ENCODE results near the gene DIP2B.

The DIP2B gene

GRCh38 chr12:50772877-50773276, 268.1 kb downstream of the DIP2B start:
- DNase-seq (ENCODE audit: low read depth): no peak
- TF ChIP-seq MAX (IDR thresholded peaks at IDR 0.05; ENCODE audit: low read depth, low read length): no peak
- TF ChIP-seq CTCF (IDR thresholded peaks at IDR 0.05; ENCODE audit: low read depth, low read length): no peak
- no peak for TF ChIP-seq POLR2A (IDR thresholded peaks at IDR 0.05; ENCODE audit: extremely low read depth, insufficient read length)
- TF ChIP-seq MYC (IDR thresholded peaks at IDR 0.05; ENCODE audit: low read depth, low read length): no peak
- no peak overlapping the region for H3K4me3 ChIP-seq (ENCODE audit: low read depth, low read length)

DNA sequence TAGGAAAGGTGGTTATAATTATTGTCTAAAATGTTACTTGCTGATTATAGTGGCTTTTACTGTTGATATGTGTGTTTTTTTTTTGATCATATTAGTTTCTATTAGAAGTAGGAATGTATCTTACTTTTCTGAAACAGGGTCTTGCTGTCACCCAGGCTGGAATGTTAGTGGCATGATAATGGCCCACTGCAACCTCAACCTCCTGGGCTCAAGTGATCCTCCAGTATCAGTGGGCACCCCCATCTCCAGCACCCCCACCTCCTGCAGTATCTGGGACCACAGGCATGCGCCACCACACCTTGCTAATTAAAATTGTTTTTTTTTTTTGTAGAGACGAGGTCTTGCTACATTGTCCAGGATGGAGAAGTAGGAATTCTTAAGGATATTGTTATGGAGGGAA, 270.5 kb downstream of the DIP2B start:
- H3K4me3 ChIP-seq (ENCODE audit: low read depth, low read length): no peak overlapping the region
- TF ChIP-seq MYC (IDR thresholded peaks at IDR 0.05; ENCODE audit: low read depth, low read length) (no peak), MAX (IDR thresholded peaks at IDR 0.05; ENCODE audit: low read depth, low read length) (no peak), POLR2A (IDR thresholded peaks at IDR 0.05; ENCODE audit: extremely low read depth, insufficient read length) (no peak)
- DNase-seq (ENCODE audit: low read depth): no peak

GRCh38 chr12:50776749-50777728, 272.3 kb downstream of the DIP2B start:
- DNase-seq (ENCODE audit: low read depth): no peak
- no peak overlapping the region for H3K4me3 ChIP-seq (ENCODE audit: low read depth, low read length)
- no peak for TF ChIP-seq POLR2A (IDR thresholded peaks at IDR 0.05; ENCODE audit: extremely low read depth, insufficient read length)
- no peak for TF ChIP-seq MAX (IDR thresholded peaks at IDR 0.05; ENCODE audit: low read depth, low read length)
- no peak for TF ChIP-seq CTCF (IDR thresholded peaks at IDR 0.05; ENCODE audit: low read depth, low read length)
- no peak for TF ChIP-seq MYC (IDR thresholded peaks at IDR 0.05; ENCODE audit: low read depth, low read length)

GRCh38 chr12:50778663-50779590, 274.1 kb downstream of the DIP2B start:
- no peak overlapping the region for H3K4me3 ChIP-seq (ENCODE audit: low read depth, low read length)
- DNase-seq (ENCODE audit: low read depth): no peak
- TF ChIP-seq POLR2A (IDR thresholded peaks at IDR 0.05; ENCODE audit: extremely low read depth, insufficient read length): no peak
- TF ChIP-seq MAX (IDR thresholded peaks at IDR 0.05; ENCODE audit: low read depth, low read length): no peak
- no peak for TF ChIP-seq MYC (IDR thresholded peaks at IDR 0.05; ENCODE audit: low read depth, low read length)
- no peak for TF ChIP-seq CTCF (IDR thresholded peaks at IDR 0.05; ENCODE audit: low read depth, low read length)

GRCh38 chr12:50780013-50780412, 275.2 kb downstream of the DIP2B start:
- TF ChIP-seq CTCF (IDR thresholded peaks at IDR 0.05; ENCODE audit: low read depth, low read length) (no peak), POLR2A (IDR thresholded peaks at IDR 0.05; ENCODE audit: extremely low read depth, insufficient read length) (no peak), MAX (IDR thresholded peaks at IDR 0.05; ENCODE audit: low read depth, low read length) (no peak), MYC (IDR thresholded peaks at IDR 0.05; ENCODE audit: low read depth, low read length) (no peak)
- DNase-seq (ENCODE audit: low read depth): no peak
- H3K4me3 ChIP-seq (ENCODE audit: low read depth, low read length): no peak overlapping the region

Measured in NB4 (cell line).